Ovary (tissue), 9 donors: ENCODE data around the gene PTPRN2. TPM values are rescaled to one million over a fixed set of nuclear protein-coding genes. Genes with fewer than 3 reads are reported as not detected.

Source experiments
- DNase-seq, 5 donors: peaks; one replicate each; pipeline ENCODE4 v3.0.0-alpha.2; 2019 to 2020
- H3K27ac ChIP-seq, 2 donors: fragments of 200-600 bp; one replicate each; pipeline versions ENCODE4 v1.5.1 to v1.8.0; 2019 to 2022
- H3K27me3 ChIP-seq: fragments of 200-600 bp; one replicate; pipeline ENCODE4 v1.8.0; 2022
- H3K36me3 ChIP-seq: fragments of 200-600 bp; sonication (generic); one replicate; pipeline ENCODE4 v1.5.1; 2019
- H3K4me1 ChIP-seq: one replicate; pipeline ENCODE4 v1.8.1; 2013; ENCODE audit warnings: mild to moderate bottlenecking, moderate library complexity; ENCODE audit not compliant: insufficient read depth
- H3K4me3 ChIP-seq: fragments of 200-600 bp; sonication (generic); one replicate; pipeline ENCODE4 v1.5.1; 2017
- H3K9me3 ChIP-seq, 2 donors: fragments of 200-600 bp in 1 of 2; sonication (generic) in 1 of 2; one replicate each; pipeline versions ENCODE4 v1.5.1 to v1.8.1; 2013 to 2019; ENCODE audit warnings: mild to moderate bottlenecking in 1 of 2, moderate library complexity in 1 of 2
- EP300 ChIP-seq: sonication (generic); formaldehyde crosslinking; IDR thresholded peaks from one replicate; pipeline ENCODE4 v1.6.1; 2017; ENCODE audit warnings: antibody characterized with exemption
- POLR2A ChIP-seq: fragments of 450-650 bp; IDR thresholded peaks from one replicate; pipeline ENCODE4 v1.6.1; 2017; ENCODE audit warnings: antibody characterized with exemption, mild to moderate bottlenecking, moderate library complexity
- WGBS, 3 donors: extraction: QIAGEN DNeasy Blood & Tissue Kit in 1 of 3; methylation state at CpG; one replicate each; pipeline versions ENCODE4 v1.1.5 to v1.1.7; 2013 to 2017; 5-methylcytosine and 5-hydroxymethylcytosine counted together
- intact Hi-C, 4 donors: fragments of 100-400 bp; cut with DNase I; formaldehyde crosslinking; loops; one replicate each; pipeline versions ENCODE4 v1.11.0 to v1.15.1; 2022 to 2023
- polyA plus RNA-seq, 2 donors: library from polyadenylated mRNA; stranded (reverse); fragments of 200-250 nt in 1 of 2; fragments of 350-450 nt in 1 of 2; fragmentation: Illumina TruSeq in 1 of 2; extraction: RNeasy Lipid Tissue Mini Kit (QIAGEN cat#74804) in 1 of 2; gene quantifications; one replicate each; pipeline ENCODE4 v1.2.3, GENCODE V29; 2013 to 2014
- total RNA-seq, 7 donors: library from RNA; depleted of rRNA in 2 of 7; stranded (reverse); fragments of >200 nt in 2 of 7; fragmentation: NEBNext Ultra II Directional in 3 of 7; extraction: Animal tissue kit (Norgen Biotek cat#: 25700) in 3 of 7; gene quantifications; one replicate each; pipeline versions ENCODE4 v1.1.0 to v1.2.4, GENCODE V29; 2016 to 2023
- TF ChIP-seq, protein P1 (sequence below), 3 donors: fragments of 450-650 bp in 2 of 3; fragments of 200-600 bp in 1 of 3; IDR thresholded peaks; one replicate each; pipeline versions ENCODE4 v1.5.1 to v1.8.0; 2016 to 2022; ENCODE audit warnings: antibody characterized with exemption in 3 of 3, mild to moderate bottlenecking in 1 of 3
- donor health status: DM: no; HTN: no; CAD: no; lungs with moderate emphysema.
- donor health status: DM: no; HTN: no; CAD: no.
- donor health status: Bipolar disorder and iron deficiency.
- donor health status: DM: yes; HTN: yes; CAD: no.
- donor health status: DM: no; HTN: no; CAD: no.
- donor health status: DM: yes; HTN: yes; CAD: no.

Gene PTPRN2
- total and polyA plus RNA-seq, 9 donors = 3.5 to 11.1 (median 5.9) TPM

DNA sequence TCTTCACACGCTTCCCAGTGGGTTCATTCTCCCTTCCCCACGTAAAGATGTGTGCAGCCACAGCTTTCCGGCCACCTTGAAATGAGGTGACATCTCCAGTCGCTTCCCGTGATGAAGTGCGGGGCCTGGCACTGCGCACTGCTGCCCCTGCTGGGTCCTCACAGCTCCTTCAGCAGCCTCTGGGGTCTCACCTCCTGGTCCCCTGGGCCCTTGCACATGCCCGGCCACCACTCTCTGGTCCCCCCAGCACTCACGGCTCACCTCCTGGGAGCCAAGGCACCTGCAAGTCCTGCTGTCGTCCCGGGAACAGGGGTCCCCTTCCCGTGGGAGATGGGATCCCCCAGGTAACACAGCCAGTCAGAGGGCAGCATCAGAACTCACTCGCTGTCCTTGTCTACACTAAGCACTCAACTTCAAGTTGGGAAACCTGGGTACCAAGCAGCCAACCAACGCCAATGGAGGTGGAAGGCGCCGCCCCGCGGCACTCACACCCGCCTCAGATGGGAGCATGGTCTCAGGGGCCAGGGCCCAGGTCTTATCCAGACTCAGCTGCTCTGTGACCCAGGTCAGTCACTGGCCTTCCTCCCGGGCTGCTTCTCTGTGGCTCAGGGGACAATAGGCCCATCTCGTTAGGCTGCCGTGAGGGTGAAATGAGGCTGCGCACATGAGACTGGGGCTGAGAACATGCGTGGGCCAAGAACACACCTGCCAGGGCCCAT is 176.2 kb downstream of the PTPRN2 start:
- Histone ChIP-seq H3K27ac (no peak overlapping the region), H3K4me1 (no peaks in the 10 kb centered on the region), H3K36me3 (no peaks in the 10 kb centered on the region), H3K4me3 (no peak overlapping the region), H3K27me3 (no peaks in the 10 kb centered on the region), H3K9me3 (no peaks in the 10 kb centered on the region)
- intact Hi-C loops = no loop called here
- TF ChIP-seq, protein P1, sequence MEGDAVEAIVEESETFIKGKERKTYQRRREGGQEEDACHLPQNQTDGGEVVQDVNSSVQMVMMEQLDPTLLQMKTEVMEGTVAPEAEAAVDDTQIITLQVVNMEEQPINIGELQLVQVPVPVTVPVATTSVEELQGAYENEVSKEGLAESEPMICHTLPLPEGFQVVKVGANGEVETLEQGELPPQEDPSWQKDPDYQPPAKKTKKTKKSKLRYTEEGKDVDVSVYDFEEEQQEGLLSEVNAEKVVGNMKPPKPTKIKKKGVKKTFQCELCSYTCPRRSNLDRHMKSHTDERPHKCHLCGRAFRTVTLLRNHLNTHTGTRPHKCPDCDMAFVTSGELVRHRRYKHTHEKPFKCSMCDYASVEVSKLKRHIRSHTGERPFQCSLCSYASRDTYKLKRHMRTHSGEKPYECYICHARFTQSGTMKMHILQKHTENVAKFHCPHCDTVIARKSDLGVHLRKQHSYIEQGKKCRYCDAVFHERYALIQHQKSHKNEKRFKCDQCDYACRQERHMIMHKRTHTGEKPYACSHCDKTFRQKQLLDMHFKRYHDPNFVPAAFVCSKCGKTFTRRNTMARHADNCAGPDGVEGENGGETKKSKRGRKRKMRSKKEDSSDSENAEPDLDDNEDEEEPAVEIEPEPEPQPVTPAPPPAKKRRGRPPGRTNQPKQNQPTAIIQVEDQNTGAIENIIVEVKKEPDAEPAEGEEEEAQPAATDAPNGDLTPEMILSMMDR (IDR thresholded peaks at IDR 0.05) = no peak
- TF ChIP-seq EP300 = no peak
- no peak for TF ChIP-seq POLR2A
- WGBS, 3 donors = 91 to 92% (median 92%) methylated on average over 24 of the region's 24 CpGs
- DNase-seq = peak in 1 of 5 donors; percentile 17

DNA sequence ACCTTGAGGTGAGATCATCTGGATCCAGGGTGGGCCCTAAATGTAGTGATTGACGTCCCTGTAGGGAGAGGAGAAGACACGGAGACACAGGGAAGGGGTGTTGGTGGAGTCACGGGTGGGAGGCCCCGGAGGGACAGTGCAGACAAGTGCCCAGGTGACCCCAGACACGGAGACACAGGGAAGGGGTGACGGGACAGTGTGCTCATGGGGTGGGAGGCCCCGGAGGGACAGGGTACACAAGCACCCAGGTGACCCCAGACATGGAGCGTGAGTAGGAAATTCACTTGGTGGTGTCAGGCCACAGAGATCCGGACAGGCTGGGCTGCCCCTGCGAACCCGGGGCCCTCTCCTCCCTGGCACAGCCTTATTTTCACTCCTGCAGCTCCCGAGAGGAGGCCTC is 176.9 kb downstream of the PTPRN2 start:
- Histone ChIP-seq H3K27ac (no peak overlapping the region), H3K4me3 (no peak overlapping the region), H3K9me3 (no peaks in the 10 kb centered on the region), H3K27me3 (no peaks in the 10 kb centered on the region), H3K4me1 (no peaks in the 10 kb centered on the region), H3K36me3 (no peaks in the 10 kb centered on the region)
- TF ChIP-seq, protein P1 (IDR thresholded peaks at IDR 0.05) = no peak
- TF ChIP-seq EP300 (no peak), POLR2A (no peak)
- DNase-seq = peak in 1 of 5 donors; percentile 21
- intact Hi-C loops = no loop called here
- 80% methylated on average over 12 of the region's 12 CpGs for whole genome bisulfite sequencing, 3 donors

DNA sequence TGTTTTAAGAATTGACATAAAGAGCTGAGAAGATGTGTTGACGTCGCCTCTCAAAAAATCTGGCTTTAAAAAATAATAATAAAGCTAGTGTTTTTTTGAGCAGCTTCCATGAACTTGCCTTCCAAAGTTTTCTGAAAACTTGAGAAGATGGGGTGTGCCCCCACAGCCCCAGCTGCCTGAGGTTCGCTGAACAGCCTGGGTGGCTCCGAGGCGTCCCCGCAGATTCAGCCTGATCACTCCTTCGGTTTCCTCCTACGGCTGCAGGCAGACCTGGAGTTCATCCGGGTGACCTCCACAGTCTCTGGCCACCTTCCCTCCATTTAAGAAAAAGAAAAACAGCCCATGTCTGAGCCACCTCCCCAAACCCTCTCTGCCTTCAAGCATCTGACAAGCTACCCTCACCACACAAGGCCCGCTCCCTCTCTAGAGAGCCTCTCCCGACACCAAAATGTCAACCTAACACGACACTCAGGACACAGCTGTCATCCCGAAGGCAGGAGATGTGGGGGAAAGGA is 177.8 kb downstream of the PTPRN2 start:
- WGBS, 3 donors = 41 to 50% (median 47%) methylated on average over 13 of the region's 13 CpGs
- TF ChIP-seq EP300 (no peak), POLR2A (no peak)
- TF ChIP-seq, protein P1 (IDR thresholded peaks at IDR 0.05) = no peak
- Histone ChIP-seq H3K27me3 (no peaks in the 10 kb centered on the region), H3K4me3 (no peak overlapping the region), H3K4me1 (no peaks in the 10 kb centered on the region), H3K27ac (no peak overlapping the region), H3K36me3 (no peaks in the 10 kb centered on the region), H3K9me3 (no peaks in the 10 kb centered on the region)
- DNase-seq = no peak
- intact Hi-C loops = no loop called here

DNA sequence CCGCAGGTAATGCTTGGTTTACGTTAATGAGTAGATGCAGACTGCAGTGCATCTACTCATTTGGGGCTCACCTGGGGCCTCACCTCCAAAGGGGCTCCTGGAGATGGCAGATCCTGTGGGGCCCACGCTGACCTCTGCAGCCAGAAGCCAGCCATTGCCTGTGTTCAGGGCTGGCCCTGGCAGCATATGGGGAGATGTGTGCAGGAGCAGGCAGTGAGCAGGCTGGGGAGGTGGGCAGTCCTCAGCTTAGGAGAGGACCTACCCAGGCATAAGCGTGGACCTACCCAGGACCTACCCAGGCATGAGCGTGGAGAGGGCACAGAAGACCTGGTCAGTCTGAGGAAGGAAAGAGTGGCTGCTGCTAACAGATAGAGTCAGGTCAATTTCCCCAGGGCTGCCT is 178.5 kb downstream of the PTPRN2 start:
- no peaks in the 10 kb centered on the region for H3K36me3 ChIP-seq

More for the DNA sequence above, 178.5 kb downstream of the PTPRN2 start:
- intact Hi-C loops = no loop called here
- TF ChIP-seq POLR2A = no peak
- TF ChIP-seq EP300 = no peak
- TF ChIP-seq, protein P1 (IDR thresholded peaks at IDR 0.05) = no peak
- no peak for DNase-seq
- Histone ChIP-seq H3K9me3 (no peaks in the 10 kb centered on the region), H3K4me3 (no peak overlapping the region), H3K27ac (no peak overlapping the region), H3K27me3 (no peaks in the 10 kb centered on the region), H3K4me1 (no peaks in the 10 kb centered on the region)
- WGBS, 3 donors = 87 to 92% (median 90%) methylated on average over 5 of the region's 5 CpGs
